Cerebellar nuclear complex (tissue), 1 donor: ENCODE measurements around the gene SMAD7.

Experiments used
- DNase-seq, 2 experiments: peaks; one replicate each; lab custom pipeline; 2025; lab: John Stamatoyannopoulos, UW

SMAD7 gene

DNA sequence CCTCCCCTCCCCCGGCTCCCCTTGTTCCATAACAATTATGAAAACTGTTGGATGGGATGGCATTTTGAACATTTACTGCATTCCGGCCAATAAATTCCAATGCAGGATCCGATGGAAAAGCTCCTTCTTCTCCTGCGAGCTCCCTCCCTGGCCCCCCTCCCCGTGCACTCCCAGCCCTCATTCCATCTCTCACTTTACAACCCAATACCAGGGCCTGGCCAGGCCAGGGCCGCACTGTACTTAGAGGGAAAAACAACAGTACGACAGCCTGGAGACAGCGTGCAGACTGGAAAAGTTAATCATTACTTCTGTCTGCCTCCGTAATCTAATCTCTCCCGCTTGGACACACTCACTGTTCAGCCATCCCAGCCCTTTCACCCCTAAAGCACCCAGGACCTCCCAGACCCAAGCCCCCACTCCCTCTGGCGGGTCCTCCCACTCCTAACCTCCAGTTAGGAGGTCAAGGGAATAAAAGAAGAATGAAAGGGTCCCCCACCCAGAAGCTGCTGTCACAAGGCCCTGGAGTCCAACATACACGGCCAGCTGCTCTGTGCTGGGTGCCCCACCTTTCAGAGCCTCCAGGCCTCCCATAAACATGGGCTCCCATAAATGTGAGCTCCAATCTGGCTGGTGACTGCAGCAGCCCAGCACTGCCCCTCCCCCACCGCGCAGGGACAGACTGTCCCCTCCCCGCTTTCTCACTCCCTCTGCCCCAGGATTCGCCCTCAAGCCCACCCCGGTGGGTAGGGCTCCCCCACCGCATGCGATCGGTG, 20.6 kb downstream of the SMAD7 start:
- DNase-seq, result no peak

DNA sequence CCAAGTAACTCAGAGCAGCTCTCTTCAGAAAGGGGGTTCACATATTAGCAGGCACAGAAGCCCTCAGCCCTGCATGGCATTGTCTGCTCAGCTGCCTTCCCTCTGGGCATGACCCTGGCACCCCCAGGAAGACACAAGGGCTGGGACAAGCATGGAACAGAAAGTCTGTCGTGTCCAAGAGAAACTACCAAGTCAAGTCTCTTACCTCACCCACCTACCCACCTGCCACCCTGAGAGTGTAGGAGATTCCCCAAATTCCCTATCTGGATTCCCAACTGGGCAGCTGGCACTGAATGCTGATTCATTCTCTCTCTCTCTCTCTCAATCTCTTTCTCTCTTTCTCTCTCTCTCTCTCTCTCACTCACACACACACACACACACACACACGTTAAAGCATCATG, 21.6 kb downstream of the SMAD7 start:
- no peak for DNase-seq

DNA sequence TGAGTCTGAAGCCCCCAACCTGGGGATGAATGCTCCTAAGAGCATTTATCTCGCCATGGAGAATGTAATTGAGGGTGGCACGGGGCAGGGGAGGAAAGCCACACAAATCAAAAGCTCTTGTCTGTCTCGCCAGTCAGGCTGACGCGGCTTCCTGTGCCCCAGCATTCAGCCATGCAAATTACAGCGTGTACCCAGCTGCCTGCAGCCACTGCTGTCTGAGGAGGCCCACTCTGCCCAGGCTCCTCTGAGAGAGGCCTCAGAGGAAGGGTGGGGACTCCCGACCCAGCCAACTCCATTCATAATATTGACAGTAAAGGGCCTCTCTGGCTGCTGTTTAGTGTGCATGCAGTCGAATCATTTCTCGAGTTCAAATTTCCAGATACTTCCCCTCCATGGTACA, 22.0 kb downstream of the SMAD7 start:
- DNase-seq, result no peak

DNA sequence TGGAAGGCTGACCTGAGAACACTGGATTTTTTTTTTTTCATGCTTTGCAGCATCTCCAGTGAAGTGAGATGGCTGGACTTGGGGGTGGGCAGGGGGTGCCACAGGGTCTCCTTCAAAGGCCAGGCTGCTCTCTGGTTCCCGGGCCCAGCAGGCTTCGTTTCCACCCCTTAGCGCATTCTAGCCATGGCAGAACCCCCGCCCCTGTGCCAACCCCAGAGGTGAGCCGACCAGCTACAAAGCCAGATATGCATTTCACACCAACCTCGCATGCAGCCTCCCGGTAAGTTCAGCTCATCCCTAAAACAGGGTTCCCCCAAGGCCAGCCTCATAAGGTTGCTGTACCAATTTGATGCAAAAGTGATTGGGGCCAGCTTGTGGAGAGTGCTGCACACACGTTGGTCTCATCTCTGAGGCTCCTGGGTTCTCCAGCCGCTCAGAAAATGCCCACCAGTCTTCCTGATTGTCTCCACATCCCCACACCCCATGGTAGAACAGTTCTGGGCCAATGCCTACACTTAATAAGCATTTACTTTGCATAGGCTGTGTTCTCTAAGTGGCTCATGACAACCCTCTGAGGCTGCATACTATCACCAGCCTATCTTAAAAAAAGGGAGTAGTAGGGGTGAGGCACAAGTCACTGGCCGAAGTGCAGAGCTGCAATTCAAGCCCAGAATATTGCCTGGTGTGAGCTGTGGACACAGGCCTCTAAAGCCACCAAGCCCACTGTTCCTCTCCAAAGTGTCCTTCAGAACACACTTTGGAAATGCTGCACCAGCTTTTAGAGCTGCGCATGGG, 23.3 kb downstream of the SMAD7 start:
- DNase-seq, result no peak

DNA sequence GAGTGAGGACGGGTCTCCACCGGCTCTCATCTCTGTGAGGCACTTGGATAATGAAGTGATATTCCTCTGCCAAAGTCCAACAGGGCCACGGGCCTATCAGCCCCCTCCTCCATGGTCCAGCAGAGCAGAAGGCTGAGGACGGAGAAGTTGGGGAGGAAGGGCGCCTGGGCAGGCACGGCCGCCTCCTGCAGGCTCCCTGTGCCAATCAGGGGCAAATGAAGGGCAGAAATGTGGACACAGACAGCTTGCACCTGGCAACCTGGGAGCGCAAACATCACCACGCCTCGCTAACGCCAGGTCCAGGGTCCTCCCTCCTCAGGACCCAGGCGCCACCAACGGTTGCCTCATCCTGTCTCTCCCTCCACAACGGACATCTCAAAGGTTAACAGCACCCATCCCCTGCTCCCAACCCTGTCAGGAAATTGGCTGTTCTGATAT, 24.3 kb downstream of the SMAD7 start:
- DNase-seq, result no peak

DNA sequence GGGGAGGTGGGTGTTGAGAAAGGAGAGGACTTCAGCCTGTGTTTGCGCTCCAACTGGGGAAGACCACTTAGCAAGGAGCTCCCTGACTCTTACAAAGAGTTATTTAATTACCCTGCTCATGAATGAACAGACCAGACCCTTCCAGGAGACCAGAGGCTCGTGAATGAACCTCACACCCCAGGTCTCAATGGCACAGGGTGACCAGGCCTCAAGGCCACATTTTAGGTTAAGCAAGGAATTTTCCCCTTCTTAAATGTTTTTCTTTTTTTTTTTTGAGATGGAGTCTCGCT, 25.3 kb downstream of the SMAD7 start:
- DNase-seq, result no peak

DNA sequence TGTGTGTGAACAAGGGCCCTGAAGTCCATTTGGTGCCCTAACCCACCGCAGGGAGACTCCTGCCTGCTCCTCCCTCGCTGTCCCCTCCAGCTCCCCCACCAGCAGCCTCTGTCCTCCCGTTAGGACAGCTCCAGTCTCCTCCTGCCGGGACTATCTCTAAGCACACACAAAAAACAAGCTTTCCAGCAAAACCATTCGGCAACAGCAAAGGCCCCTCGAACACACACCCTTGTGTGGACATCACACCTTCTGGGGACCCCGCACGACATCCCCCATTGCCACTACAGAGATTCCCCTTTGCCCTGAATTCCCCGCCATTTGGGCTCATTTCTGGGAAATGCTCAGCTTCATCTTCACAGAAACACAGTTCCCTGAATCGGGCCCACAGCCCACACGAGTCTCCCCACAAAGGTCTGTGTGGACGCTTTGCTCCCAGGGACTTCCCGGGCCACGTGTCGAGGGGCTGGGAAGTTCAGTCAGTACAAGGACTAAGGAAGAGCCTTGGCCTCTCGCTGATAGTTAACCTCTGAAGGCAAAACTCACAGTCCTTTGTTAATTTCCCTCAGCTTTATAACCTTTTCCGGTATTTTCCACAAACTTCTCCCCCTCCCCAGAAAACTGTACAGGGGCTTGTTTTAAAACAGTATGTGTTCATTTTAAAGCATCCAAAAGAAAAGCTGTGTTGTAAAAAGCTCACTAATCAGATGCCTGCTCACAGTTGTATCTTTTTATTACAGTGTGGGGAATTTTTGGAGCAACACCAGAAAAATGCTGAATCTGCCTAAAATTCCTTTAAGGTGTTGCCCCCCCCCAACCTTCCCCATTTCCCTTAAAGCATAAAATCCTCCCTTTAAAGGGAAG, 25.9 kb downstream of the SMAD7 start:
- no peak for DNase-seq

DNA sequence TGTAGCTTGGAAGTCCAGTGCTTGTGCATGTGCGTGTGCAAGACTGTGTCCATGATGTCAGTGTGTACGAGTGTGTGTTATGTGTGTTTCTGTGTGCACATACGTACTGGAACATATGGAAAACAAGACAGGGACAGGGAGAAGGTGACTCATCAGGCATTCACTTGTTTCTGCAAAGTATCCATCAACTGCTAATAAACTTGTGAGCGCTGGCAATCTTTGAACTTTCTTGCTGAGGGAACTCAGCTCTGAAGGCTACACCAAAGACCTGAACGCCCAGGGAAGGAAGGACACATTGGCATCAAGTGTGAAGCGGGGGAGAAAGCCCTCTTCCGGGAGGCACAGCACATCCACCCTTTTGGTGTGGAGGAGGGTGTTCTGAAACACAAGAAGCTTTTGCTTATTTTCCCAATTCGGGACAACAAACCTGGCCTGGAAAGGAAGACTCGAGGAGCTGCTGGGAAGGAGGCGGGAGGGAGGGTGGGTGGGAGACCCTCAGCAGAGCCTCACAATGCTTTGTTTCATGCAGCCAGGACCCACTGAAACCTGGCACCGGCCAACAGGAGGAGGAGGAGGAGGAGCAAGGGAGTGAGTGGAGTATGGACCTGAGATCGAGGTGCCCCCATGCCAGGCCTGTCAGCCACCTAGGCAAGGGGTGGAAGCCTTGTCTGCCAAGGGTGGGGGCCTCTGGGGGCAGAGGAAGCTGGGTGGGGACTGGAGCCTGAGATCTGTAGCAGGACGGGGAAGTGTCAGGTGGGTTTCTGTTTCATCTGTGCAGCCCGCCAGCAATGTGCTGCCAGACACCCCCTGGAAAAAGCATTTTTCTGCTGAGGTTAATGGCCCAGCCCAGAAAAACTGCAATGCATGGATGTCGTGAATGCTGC, 26.8 kb downstream of the SMAD7 start:
- no peak for DNase-seq

DNA sequence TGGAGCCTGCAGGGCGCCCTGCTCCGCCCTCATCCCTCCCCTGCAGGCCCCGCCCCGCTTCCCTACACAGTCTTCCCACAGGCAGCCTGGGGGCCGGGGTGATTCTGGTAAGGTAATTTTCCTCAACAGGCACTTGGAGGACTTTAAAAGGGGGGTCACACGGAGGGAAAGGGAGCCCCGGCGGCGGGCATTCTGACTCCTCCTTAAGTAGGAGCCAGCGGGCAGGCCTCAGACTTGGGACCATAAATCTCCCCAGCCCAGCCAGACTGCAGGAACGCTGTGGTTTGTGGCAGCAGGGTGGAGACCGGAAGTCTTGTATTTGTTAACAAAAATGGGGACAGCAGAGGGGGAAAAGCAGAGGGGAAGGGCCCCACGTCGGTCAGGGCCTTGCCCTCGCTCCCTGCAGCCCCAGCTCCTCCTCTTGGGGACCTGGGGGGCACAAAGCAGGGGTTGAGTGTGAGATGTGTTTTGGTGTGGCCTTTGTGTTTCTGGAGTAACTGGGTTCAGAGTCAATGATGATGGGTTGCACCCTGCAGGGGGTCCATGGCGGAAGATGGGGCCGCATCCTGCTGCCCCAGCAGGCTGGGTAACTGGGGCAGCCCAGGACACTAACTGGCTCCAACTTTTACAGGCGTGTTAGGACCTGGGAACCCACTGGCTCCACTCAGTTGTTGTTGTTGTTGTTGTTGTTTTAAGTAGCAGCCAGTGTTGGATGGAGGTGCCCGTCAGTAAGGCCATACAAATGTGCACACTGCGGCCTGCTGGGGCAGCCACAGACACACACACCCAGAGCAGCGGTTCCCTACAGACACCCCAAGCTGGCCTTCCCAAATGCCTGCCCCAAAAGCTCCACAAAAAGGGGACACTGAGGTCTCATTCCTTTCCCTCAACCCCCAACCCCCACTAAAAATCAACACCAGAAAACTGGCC, 27.7 kb downstream of the SMAD7 start:
- DNase-seq, result no peak

DNA sequence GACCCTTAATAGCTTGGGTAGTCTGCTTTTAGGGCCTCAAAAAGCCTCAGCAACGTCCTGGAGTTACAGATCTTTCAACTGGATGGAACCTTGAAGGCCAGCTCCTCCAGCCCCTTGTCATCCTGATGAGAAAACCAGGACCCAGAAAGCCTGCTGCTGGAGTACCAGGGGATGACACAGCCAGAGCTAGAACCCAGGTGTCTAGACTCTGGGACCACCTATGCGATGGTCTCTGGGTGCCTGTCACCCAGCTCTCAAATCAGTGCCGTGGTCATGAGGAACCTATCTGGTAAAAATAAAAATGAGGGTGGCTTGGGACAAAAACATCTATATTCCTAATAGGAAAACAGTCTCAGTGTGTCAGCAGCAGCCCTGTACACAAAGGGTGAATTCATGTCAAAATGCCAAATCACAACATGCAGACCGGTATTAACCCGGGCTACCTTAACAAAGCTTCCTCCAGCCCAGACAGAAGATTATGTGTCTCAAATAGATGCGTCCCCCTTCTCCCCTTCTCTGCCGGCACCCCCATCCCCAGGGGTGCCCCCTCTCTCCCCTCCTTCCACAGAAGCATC, 28.5 kb downstream of the SMAD7 start:
- DNase-seq, result no peak

DNA sequence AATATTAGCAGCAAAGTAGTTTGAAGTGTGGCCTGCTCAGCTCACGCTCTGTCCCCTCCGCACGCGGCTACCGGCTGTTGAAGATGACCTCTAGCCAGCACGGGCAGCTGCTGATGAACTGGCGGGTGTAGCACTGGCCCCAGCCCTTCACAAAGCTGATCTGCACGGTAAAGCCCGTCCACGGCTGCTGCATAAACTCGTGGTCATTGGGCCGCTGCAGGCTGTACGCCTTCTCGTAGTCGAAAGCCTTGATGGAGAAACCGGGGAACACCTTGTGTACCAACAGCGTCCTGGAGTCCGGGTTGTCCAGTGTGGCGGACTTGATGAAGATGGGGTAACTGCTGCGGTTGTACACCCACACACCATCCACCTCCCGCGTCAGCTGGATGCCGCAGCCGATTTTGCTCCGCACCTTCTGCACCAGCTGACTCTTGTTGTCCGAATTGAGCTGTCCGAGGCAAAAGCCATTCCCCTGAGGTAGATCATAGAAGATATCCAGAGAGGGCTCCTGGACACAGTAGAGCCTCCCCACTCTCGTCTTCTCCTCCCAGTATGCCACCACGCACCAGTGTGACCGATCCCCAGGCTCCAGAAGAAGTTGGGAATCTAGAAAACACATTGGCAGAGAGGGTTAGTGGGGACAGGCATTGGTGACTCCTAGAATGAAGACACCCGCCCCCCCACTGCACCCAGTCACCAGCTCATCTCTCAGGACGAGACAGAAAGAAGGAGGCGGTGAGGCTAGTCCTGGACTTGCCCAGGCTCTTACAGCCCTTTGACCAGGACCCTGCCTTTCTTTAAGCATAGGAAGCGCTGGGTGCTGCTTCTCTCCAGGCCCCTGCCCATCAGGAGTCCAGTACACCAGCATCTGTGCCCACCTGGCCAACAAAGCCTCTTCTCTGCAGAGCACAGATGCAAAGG, 29.2 kb downstream of the SMAD7 start:
- DNase-seq, result no peak

DNA sequence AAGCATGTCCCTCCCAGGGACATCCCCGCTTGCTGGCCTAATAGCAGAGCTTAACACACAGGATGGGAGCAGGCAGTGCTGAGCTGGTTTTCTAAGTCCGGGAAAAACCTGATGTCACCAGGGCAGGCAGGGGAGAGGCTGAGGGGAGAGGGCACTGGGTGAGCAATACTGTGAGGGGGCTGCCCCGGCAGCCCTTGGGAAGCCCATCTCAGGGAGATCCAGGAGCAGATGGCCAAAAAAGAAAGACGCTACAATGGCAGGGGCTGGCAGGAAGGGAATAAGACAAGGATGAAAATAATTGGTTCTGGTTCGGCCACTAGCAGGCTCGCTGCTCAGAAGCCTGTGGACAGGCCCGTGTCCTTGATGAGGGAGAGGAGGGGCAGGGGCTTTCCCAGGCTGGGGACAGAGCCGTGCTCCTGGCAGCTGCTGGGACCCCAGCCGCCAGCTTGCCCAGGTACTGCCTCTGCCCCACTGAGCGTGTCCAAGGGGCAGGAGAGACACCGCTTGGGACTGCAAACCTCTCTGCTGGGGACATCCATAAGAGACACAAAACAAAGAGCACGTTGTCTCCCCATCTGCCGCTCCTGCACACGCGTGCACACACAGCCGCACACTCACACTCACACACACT, 30.2 kb downstream of the SMAD7 start:
- no peak for DNase-seq

DNA sequence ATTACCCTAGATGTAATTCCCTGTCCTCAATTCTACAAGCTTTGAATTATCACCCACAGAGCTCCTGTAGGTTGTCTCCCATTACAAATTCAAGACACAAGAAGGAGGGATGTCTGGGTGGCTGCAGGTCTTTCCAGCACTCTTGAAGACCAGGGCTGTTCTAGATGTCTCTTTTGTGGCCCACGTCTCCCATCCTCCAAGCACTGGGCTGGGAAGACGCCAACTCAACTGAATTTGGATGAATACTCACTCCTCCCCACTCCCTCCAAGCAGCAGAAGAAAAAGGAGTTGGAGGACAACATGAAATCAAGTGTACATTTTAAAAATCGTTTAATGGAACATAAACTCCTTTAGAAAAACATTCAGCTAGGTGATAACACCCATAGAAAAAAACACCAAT, 31.2 kb downstream of the SMAD7 start:
- DNase-seq, result no peak

DNA sequence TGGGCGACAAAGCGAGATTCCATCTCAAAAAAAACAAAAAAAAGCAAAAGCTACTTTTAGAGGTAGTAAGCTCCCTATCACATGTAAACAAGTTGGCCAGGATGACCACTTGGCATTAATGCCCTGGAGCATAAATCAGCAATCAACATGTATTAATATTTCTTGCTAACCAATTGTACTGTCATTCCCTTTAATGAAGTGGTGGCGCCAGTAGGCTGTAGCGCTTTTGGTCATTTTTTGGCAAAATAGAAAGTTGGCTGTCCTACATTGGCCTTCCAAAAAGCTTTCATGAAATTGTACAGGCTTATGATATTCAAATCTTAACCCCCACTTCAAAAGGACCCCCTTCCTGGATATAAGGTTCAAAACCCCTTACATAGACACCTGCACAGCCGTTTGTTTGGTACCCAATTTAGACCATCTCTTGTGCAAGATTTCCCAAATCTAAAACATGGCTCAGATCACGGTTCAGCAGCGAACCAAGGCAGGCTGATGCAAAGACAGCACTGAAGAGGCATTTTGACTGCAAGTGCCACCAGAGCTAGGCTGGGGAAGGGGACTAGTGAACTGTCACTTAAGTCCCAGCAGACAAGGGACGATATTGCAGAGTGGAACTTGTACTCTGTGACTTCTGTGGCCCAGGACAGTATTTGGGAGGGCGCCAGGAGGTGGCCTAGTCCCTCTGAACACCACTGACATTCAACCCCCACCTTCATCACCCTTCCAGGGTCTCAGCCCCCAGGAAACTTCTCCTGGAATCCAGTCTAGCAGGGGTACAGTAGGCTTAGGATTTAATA, 31.9 kb downstream of the SMAD7 start:
- DNase-seq, result no peak

DNA sequence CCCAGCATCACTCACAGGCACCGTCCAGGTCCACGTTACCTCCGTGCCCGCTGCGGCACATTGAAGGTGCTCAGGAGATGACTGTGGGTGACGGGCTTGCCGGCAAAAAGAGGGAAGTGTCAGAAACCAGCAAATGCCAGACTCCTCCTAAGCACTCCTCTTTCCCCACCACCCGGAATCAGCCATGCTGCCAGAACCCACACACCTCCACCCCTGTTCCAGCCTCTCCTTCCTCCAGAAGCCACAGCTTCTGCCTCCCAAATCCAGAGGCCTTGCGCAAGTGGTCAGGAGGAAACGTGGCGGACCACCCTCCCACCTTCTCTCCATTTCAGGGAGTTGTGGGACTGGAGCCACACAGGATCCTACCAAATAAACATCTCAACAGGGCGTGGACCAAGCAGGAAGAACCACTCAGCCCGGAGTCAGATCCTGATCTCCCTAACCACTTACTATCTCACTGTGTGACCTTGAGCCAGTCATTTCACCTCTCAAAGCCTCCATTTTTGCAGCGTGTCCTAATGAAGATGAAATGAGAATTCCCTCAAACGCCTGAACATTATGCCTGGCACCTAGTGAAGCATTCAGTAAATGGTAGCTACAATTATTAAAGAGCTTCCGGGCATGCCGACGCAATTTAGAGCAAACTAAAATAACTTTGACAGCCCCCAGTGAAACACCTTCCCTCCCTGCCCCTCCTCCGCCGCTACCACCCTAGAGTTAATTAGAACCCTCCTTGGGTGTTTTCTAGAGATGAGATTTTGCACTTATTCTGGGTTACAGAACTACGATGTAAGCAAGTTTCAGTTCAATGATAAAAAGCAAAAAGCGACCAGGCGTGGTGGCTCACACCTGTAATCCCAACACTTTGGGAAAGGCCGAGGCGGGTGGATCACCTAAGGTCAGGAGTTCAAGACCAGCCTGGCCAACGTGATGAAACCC, 32.9 kb downstream of the SMAD7 start:
- no peak for DNase-seq

DNA sequence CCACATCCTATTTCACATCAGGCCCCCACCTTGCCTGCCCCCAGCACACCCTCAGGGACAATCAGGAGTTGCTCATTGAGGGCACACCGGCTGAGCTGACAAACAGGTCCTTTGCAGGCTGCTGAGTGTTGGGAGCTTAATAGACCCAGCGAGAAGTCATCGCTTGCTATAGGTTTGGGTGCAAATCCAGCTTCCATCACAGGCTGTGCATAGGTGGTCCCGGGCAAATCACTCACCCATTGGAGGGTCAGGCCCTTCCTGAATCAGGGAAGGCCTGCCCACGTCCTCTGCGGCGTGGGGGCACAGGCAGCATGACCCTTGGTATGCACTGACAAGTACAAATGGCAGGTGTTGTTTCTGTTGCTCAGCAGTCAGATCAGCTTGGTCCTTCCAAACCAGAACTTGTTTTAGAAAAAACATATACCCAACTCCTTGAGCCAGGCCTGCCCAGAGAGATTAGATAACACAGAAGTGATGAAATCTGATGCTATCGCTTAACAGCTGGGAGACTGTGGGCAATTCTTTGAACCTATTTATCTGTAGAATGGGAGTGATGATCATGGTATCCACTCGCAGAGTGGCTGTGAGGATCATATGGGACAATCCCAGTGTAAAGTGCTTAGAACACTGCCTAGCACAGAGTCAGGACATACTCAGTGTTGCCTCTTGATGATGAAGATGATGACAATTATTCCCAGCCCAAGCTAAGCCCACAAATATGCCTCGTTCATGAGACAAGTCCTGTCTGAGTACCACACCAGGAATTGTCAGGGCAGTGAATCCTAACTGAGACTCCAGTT, 34.9 kb downstream of the SMAD7 start:
- DNase-seq, result no peak
